PC-9 (cell line): Measurements from ENCODE around the gene USP7.

ENCODE experiments used
- CTCF ChIP-seq: fragments of 200-600 bp; sonication (generic); conservative IDR thresholded peaks from 2 replicates; pipeline ENCODE4 v1.6.1; 2017; ENCODE audit warnings: mixed run types, antibody characterized with exemption, mild to moderate bottlenecking, moderate library complexity
- EZH2 ChIP-seq: fragments of 200-600 bp; sonication (generic); IDR thresholded peaks from 2 replicates; pipeline ENCODE4 v1.8.0; 2017; ENCODE audit warnings: antibody characterized with exemption, low read depth

GRCh38 chr16:8858994-8859912 lies 104.5 kb downstream of the USP7 start:
- no peak for TF ChIP-seq CTCF
- TF ChIP-seq EZH2 = no peak
